Stomach (tissue), 9 donors: ENCODE data around the gene GCNA. TPM values are rescaled to one million over a fixed set of nuclear protein-coding genes. Genes with fewer than 3 reads are reported as not detected.

Experiments used
- DNase-seq, 2 donors: peaks; one replicate each; pipeline versions ENCODE4 v3.0.0 to v3.0.0-alpha.2; 2013 to 2019
- H3K27ac ChIP-seq, 5 donors: fragments of 200-600 bp in 4 of 5; sonication (generic) in 4 of 5; one replicate each; pipeline ENCODE4 v1.5.1; 2013 to 2019; ENCODE audit warnings: mild to moderate bottlenecking in 1 of 5, moderate library complexity in 1 of 5
- H3K27me3 ChIP-seq, 3 donors: fragments of 200-600 bp; sonication (generic); one replicate each; pipeline ENCODE4 v1.5.1; 2017 to 2019; ENCODE audit warnings: mixed run types in 1 of 3
- H3K36me3 ChIP-seq, 4 donors: fragments of 200-600 bp; sonication (generic); 1 replicate in 3 of 4; 2 replicates in 1 of 4; pipeline ENCODE4 v1.5.1; 2016 to 2019
- H3K4me1 ChIP-seq, 4 donors: fragments of 200-600 bp; sonication (generic); one replicate each; pipeline ENCODE4 v1.5.1; 2016 to 2019
- H3K4me3 ChIP-seq, 4 donors: fragments of 200-600 bp; sonication (generic) in 3 of 4; one replicate each; pipeline ENCODE4 v1.5.1; 2016 to 2019; ENCODE audit warnings: mild to moderate bottlenecking in 1 of 4
- H3K9me3 ChIP-seq, 4 donors: fragments of 200-600 bp; sonication (generic); one replicate each; pipeline ENCODE4 v1.5.1; 2016 to 2019
- CTCF ChIP-seq, 7 experiments: fragments of 450-650 bp in 4 of 7; fragments of 200-600 bp in 3 of 7; sonication (generic) in 3 of 7; IDR thresholded peaks; one replicate each; pipeline ENCODE4 v1.5.1; 2016 to 2019; ENCODE audit warnings: antibody characterized with exemption in 7 of 7, control low read depth in 2 of 7, mild to moderate bottlenecking in 1 of 7
- EP300 ChIP-seq: sonication (generic); formaldehyde crosslinking; IDR thresholded peaks from one replicate; pipeline ENCODE4 v1.6.1; 2017; ENCODE audit warnings: antibody characterized with exemption
- POLR2A ChIP-seq, 4 donors: fragments of 450-650 bp; IDR thresholded peaks; one replicate each; pipeline ENCODE4 v1.6.1; 2016; ENCODE audit warnings: antibody characterized with exemption in 4 of 4, control low read depth in 2 of 4, mild to moderate bottlenecking in 1 of 4, moderate library complexity in 1 of 4
- POLR2AphosphoS5 ChIP-seq, 3 donors: sonication (generic); formaldehyde crosslinking; IDR thresholded peaks; one replicate each; pipeline ENCODE4 v1.6.1; 2016; ENCODE audit warnings: antibody characterized with exemption in 3 of 3
- WGBS, 5 donors: extraction: QIAGEN DNeasy Blood & Tissue Kit in 3 of 5; methylation state at CpG; one replicate each; pipeline versions ENCODE4 v1.1.5 to v1.1.7; 2013 to 2018; 5-methylcytosine and 5-hydroxymethylcytosine counted together
- intact Hi-C: fragments of 100-400 bp; cut with DNase I; formaldehyde crosslinking; loops from one replicate; pipeline ENCODE4 v1.15.1; 2023; ENCODE audit warnings: low total_unique reads
- polyA plus RNA-seq, 3 donors: library from polyadenylated mRNA; stranded (reverse); fragments of 200-250 nt; gene quantifications; one replicate each; pipeline ENCODE4 v1.2.3, GENCODE V29; 2013
- total RNA-seq, 5 donors: library from RNA; depleted of rRNA; stranded (reverse); fragments of >200 nt; gene quantifications; one replicate each; pipeline versions ENCODE4 v1.1.0 to v1.2.3, GENCODE V29; 2014 to 2016
- donor health status: healthy with polysubstance abuse.
- donor health status: Bipolar disorder and iron deficiency.
- donor health status: healthy.

The GCNA gene
- total and polyA plus RNA-seq, 8 donors: 0.46 to 18.3 (median 2.0) TPM

DNA sequence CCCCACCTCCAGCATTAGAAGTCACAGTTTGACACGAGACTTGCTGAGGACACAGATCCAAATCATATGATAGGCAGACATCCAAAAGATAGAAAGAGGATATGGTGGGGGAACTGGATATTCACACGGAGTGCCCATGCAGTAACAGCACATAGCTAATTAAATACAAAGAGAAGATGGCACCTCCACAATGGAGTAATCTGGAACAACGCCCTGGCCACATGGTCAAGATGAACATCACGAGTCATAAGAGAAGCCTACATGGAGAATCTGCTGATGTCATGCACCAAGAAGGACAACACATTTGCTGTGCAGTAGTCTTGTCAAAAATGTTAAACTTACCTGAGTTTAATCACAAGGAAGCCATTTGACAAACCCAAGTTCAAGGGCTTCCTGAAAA, 79.0 kb downstream of the GCNA start:
- no peak for DNase-seq
- intact Hi-C loops: no loop called here
- 65 to 94% (median 79%) methylated on average over 4 of the region's 4 CpGs for WGBS, 5 donors
- H3K36me3 ChIP-seq: no peaks in the 10 kb centered on the region
- no peaks in the 10 kb centered on the region for H3K9me3 ChIP-seq
- H3K27me3 ChIP-seq: no peaks in the 10 kb centered on the region
- no peak for TF ChIP-seq POLR2A (IDR thresholded peaks at IDR 0.05)
- no peak for TF ChIP-seq CTCF (IDR thresholded peaks at IDR 0.05)
- TF ChIP-seq POLR2AphosphoS5 (IDR thresholded peaks at IDR 0.05): no peak
- no peak for TF ChIP-seq EP300
- H3K4me1 ChIP-seq: no peaks in the 10 kb centered on the region
- H3K27ac ChIP-seq: no peak overlapping the region
- H3K4me3 ChIP-seq: no peak overlapping the region

DNA sequence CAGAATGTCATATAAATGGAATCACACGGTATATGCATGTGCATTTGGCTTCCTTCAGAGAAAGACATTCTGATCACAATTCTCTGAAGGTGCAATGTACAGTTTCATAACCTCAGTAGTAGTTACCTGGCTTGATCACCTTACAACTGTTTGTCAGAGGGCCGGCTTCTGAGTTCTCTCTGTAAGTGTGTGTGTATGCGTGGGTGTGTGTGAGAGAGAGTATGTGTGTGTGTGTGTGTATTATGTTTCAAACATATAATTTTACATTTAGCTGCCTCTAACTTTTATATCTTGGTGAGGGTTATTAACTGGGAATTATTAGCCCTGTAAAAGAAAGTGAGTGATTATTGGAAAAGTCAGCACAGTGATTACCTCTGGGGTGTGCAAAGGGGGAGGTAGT, 81.1 kb downstream of the GCNA start:
- TF ChIP-seq CTCF (IDR thresholded peaks at IDR 0.05) (no peak), POLR2AphosphoS5 (IDR thresholded peaks at IDR 0.05) (no peak), POLR2A (IDR thresholded peaks at IDR 0.05) (no peak), EP300 (no peak)
- WGBS, 5 donors: 44 to 65% (median 55%) methylated on average over 3 of the region's 3 CpGs
- no peaks in the 10 kb centered on the region for H3K36me3 ChIP-seq
- intact Hi-C loops: no loop called here
- no peak overlapping the region for H3K4me3 ChIP-seq
- DNase-seq: no peak
- H3K4me1 ChIP-seq: no peaks in the 10 kb centered on the region
- H3K27ac ChIP-seq: no peak overlapping the region
- no peaks in the 10 kb centered on the region for H3K9me3 ChIP-seq
- no peaks in the 10 kb centered on the region for H3K27me3 ChIP-seq

GRCh38 chrX:71659959-71660358, 81.7 kb downstream of the GCNA start:
- Histone ChIP-seq H3K9me3 (no peaks in the 10 kb centered on the region), H3K27me3 (no peaks in the 10 kb centered on the region), H3K4me1 (no peaks in the 10 kb centered on the region), H3K4me3 (no peak overlapping the region), H3K27ac (no peak overlapping the region), H3K36me3 (no peaks in the 10 kb centered on the region)
- no peak for DNase-seq
- no peak for TF ChIP-seq POLR2A (IDR thresholded peaks at IDR 0.05)
- no peak for TF ChIP-seq POLR2AphosphoS5 (IDR thresholded peaks at IDR 0.05)
- no peak for TF ChIP-seq EP300
- no peak for TF ChIP-seq CTCF (IDR thresholded peaks at IDR 0.05)
- intact Hi-C loops: no loop called here
- 77 to 95% (median 89%) methylated on average over 6 of the region's 6 CpGs; no CpG with 5 or more reads in 1 of the 5 donors for WGBS, 5 donors

DNA sequence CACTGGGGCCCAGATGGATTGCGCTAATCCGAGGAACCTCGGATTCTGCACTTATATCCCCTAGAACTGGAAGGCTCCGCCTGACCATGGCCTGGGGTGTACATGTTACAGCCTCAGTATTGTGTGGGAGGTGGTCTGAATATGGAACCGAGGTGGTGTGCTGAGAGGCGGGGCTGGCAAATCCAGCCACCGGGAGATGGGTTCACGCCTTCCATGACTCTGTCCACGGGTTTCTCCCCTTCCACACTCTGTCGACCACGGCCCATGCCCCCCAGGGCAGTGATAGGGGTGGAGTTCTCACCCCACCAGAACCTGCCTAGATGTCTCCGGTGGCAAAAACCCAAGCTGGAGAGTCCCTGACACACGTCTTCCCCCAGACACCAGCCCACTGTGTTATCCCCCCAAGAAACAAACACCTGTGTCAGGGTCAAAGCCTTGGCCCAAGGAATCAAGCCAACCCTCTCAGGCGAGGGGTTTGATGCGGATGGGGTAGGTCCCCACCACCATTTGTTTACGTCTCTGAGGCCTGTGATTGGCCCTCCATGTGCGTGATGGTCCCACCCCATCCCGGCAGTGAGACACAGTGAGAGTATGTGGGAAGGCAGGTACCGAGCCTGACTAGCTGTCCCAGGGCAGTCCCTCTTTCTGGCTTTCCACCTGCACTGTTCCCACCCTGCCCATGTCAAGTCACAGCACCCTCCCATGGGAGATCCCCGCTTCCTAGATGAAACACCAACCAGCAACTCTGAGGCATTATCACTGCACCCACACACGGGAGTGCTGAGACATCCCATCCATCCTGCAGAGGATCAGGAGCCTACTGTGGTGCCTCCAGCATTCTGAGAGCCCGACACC, 82.6 kb downstream of the GCNA start:
- Histone ChIP-seq H3K36me3 (no peaks in the 10 kb centered on the region), H3K27ac (no peak overlapping the region), H3K9me3 (no peaks in the 10 kb centered on the region), H3K4me3 (no peak overlapping the region), H3K4me1 (no peaks in the 10 kb centered on the region), H3K27me3 (no peaks in the 10 kb centered on the region)
- intact Hi-C loops: no loop called here
- TF ChIP-seq EP300 (no peak), CTCF (IDR thresholded peaks at IDR 0.05) (no peak), POLR2A (IDR thresholded peaks at IDR 0.05) (no peak), POLR2AphosphoS5 (IDR thresholded peaks at IDR 0.05) (no peak)
- WGBS, 5 donors: 78 to 87% (median 84%) methylated on average over 13 to 22 of the region's 22 CpGs
- no peak for DNase-seq
